Neural cell (in vitro differentiated cells): ENCODE data around the gene CPE.

ENCODE experiments used
- CTCF ChIP-seq: fragments of 450-650 bp; IDR thresholded peaks from 2 replicates; pipeline ENCODE4 v1.5.1; 2014; ENCODE audit warnings: antibody characterized with exemption, mild to moderate bottlenecking, moderate library complexity; ENCODE audit not compliant: poor library complexity, severe bottlenecking
- EP300 ChIP-seq: fragments of 450-650 bp; conservative IDR thresholded peaks from 2 replicates; pipeline ENCODE4 v1.6.1; 2014; ENCODE audit warnings: antibody characterized with exemption, mild to moderate bottlenecking, moderate library complexity; ENCODE audit not compliant: poor library complexity, severe bottlenecking
- EZH2 ChIP-seq: fragments of 200-600, 300-800 bp; shearing (Covaris generic), sonication (generic); IDR thresholded peaks from 2 replicates; pipeline ENCODE4 v1.6.1; 2014; ENCODE audit warnings: antibody characterized with exemption, low read length, borderline replicate concordance, mild to moderate bottlenecking; ENCODE audit not compliant: insufficient read depth, poor library complexity, severe bottlenecking
- MXI1 ChIP-seq: fragments of 450-650 bp; conservative IDR thresholded peaks from 2 replicates; pipeline ENCODE4 v1.6.1; 2014; ENCODE audit warnings: antibody characterized with exemption, mild to moderate bottlenecking; ENCODE audit not compliant: poor library complexity, severe bottlenecking
- POLR2AphosphoS5 ChIP-seq: IDR thresholded peaks from 2 replicates; pipeline ENCODE4 v1.6.1; 2012
- RAD21 ChIP-seq: fragments of 450-650 bp; conservative IDR thresholded peaks from 2 replicates; pipeline ENCODE4 v1.6.1; 2014; ENCODE audit warnings: antibody characterized with exemption, mild to moderate bottlenecking, moderate library complexity
- REST ChIP-seq: IDR thresholded peaks from 2 replicates; pipeline ENCODE4 v1.6.1; 2012; ENCODE audit warnings: borderline replicate concordance
- SMC3 ChIP-seq: fragments of 450-650 bp; conservative IDR thresholded peaks from 2 replicates; pipeline ENCODE4 v1.6.1; 2014; ENCODE audit warnings: antibody characterized with exemption, mild to moderate bottlenecking, moderate library complexity; ENCODE audit not compliant: poor library complexity
- TAF1 ChIP-seq: IDR thresholded peaks from 2 replicates; pipeline ENCODE4 v1.6.1; 2012; ENCODE audit warnings: low read depth

- no peak for TF ChIP-seq POLR2AphosphoS5
- TF ChIP-seq CTCF, result no peak
- no peak for TF ChIP-seq EZH2
- TF ChIP-seq SMC3, result no peak
- no peak for TF ChIP-seq RAD21
- no peak for TF ChIP-seq TAF1
- no peak for TF ChIP-seq EP300
- no peak for TF ChIP-seq MXI1
- TF ChIP-seq REST, result no peak
These were observed 75.6 kb downstream of the CPE start for GRCh38 chr4:165454426-165454825.
